Endothelial cell of coronary artery (primary cell): ENCODE measurements around the gene C3orf62. TPM values are rescaled to one million over a fixed set of nuclear protein-coding genes. Genes with fewer than 3 reads are reported as not detected.

Source experiments
- total RNA-seq: library from RNA; depleted of rRNA; stranded (reverse); fragments of >200 nt; gene quantifications from 2 replicates; pipeline ENCODE4 v1.2.3, GENCODE V29; 2014

C3orf62 gene
- 0.81 and 2.0 TPM in 2 replicates for total RNA-seq

GRCh38 chr3:49276475-49277382, at the start of gene C3orf62:
TSS of gene C3orf62 (minus strand) at chr3:49277232. CDS start at chr3:49276872, 360 bp downstream.

Other genes with a start within 250 kb of the C3orf62 start
- gene IMPDH2, start 247.8 kb downstream of the C3orf62 start, total RNA-seq: 341 and 373 TPM in 2 replicates
- 48.5 and 61.9 TPM in 2 replicates for gene QRICH1, start 183.2 kb downstream of the C3orf62 start, total RNA-seq
- gene QARS1, start 172.5 kb downstream of the C3orf62 start, total RNA-seq: 272 and 308 TPM in 2 replicates
- gene USP19, start 156.4 kb downstream of the C3orf62 start, total RNA-seq: 34.4 and 43.7 TPM in 2 replicates
- gene LAMB2, start 144.2 kb downstream of the C3orf62 start, total RNA-seq: 330 and 659 TPM in 2 replicates
- 15.2 and 18.6 TPM in 2 replicates for gene CCDC71, start 110.9 kb downstream of the C3orf62 start, total RNA-seq
- 29.3 and 31.9 TPM in 2 replicates for gene KLHDC8B, start 105.6 kb downstream of the C3orf62 start, total RNA-seq
- gene USP4, start 62.8 kb upstream of the C3orf62 start, total RNA-seq: 26.7 and 33.3 TPM in 2 replicates
- 330 and 468 TPM in 2 replicates for gene GPX1, start 81.1 kb upstream of the C3orf62 start, total RNA-seq
- 507 and 573 TPM in 2 replicates for gene RHOA, start 134.7 kb upstream of the C3orf62 start, total RNA-seq
- gene TCTA, start 135.2 kb upstream of the C3orf62 start, total RNA-seq: 12.8 and 13.5 TPM in 2 replicates
- gene AMT, start 145.2 kb upstream of the C3orf62 start, total RNA-seq: 0.27 and 1.2 TPM in 2 replicates
- gene NICN1, start 152.1 kb upstream of the C3orf62 start, total RNA-seq: 5.7 and 6.2 TPM in 2 replicates
- gene DAG1, start 193.0 kb upstream of the C3orf62 start, total RNA-seq: 23.4 and 32.8 TPM in 2 replicates